ENCODE data around the gene RASL10B. TPM values are rescaled to one million over a fixed set of nuclear protein-coding genes. Genes with fewer than 3 reads are reported as not detected.

The RASL10B gene
- total RNA-seq, 1 experiment from 2014 or later, result 17.4 TPM

DNA sequence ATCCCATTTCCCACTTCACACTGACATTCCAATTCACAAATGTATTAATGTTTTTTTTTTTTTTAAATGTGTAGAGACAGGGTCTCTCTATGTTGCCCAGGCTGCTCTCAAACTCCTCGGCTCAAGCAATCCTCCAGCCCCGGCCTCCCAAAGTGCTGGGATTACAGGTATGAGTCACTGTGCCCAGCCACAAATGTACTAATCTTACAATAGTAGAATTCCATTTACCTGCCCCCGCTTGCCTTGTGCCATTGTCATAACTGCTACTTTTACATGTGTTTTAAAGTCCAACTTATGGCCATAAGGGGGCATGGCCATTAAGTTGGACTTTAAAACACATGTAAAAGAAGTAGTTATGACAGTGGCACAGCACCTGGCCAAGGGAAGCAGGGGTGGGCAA, 59.4 kb downstream of the RASL10B start (continued):
- TF ChIP-seq ATF3 (CRISPR knock-in tag; conservative IDR thresholded peaks at IDR 0.05), result no peak
- no peak for TF ChIP-seq PREB (CRISPR knock-in tag; IDR thresholded peaks at IDR 0.05; ENCODE audit: borderline replicate concordance)
- no peak for TF ChIP-seq SMAD3 (CRISPR knock-in tag; IDR thresholded peaks at IDR 0.05; ENCODE audit: borderline replicate concordance)
- no peak for TF ChIP-seq CTCF (IDR thresholded peaks at IDR 0.05)
- no peak for TF ChIP-seq NFATC4 (CRISPR knock-in tag; IDR thresholded peaks at IDR 0.05)
- no peak for TF ChIP-seq EMX1 (CRISPR knock-in tag; IDR thresholded peaks at IDR 0.05)
- no peak for TF ChIP-seq ESRRA (CRISPR knock-in tag; IDR thresholded peaks at IDR 0.05; ENCODE audit: borderline replicate concordance)
- no peak for TF ChIP-seq SP1 (CRISPR knock-in tag; conservative IDR thresholded peaks at IDR 0.05)
- TF ChIP-seq ZNF425 (CRISPR knock-in tag; conservative IDR thresholded peaks at IDR 0.05), result no peak
- no peak for TF ChIP-seq ZNF317 (CRISPR knock-in tag; IDR thresholded peaks at IDR 0.05; ENCODE audit: borderline replicate concordance, low read depth)
- no peak for TF ChIP-seq CBFB (CRISPR knock-in tag; IDR thresholded peaks at IDR 0.05; ENCODE audit: low read depth)
- TF ChIP-seq MYBL2 (CRISPR knock-in tag; IDR thresholded peaks at IDR 0.05), result no peak
- TF ChIP-seq, protein P1, sequence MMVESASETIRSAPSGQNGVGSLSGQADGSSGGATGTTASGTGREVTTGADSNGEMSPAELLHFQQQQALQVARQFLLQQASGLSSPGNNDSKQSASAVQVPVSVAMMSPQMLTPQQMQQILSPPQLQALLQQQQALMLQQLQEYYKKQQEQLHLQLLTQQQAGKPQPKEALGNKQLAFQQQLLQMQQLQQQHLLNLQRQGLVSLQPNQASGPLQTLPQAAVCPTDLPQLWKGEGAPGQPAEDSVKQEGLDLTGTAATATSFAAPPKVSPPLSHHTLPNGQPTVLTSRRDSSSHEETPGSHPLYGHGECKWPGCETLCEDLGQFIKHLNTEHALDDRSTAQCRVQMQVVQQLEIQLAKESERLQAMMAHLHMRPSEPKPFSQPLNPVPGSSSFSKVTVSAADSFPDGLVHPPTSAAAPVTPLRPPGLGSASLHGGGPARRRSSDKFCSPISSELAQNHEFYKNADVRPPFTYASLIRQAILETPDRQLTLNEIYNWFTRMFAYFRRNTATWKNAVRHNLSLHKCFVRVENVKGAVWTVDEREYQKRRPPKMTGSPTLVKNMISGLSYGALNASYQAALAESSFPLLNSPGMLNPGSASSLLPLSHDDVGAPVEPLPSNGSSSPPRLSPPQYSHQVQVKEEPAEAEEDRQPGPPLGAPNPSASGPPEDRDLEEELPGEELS (CRISPR knock-in tag; IDR thresholded peaks at IDR 0.05), result no peak
- no peak for TF ChIP-seq JAZF1 (CRISPR knock-in tag; IDR thresholded peaks at IDR 0.05)
- no peak for TF ChIP-seq IRF2 (CRISPR knock-in tag; IDR thresholded peaks at IDR 0.05; ENCODE audit: borderline replicate concordance, low read depth)

- no peak for ATAC-seq
- TF ChIP-seq ATF6 (CRISPR knock-in tag; IDR thresholded peaks at IDR 0.05), result no peak
- peaks cover 54% of the 10 kb centered on the region for H3K27me3 Mint-ChIP-seq (ENCODE audit: low read depth)
- H3K27ac Mint-ChIP-seq, result no peak overlapping the region
- H3K9me3 Mint-ChIP-seq, result no peaks in the 10 kb centered on the region
- no peak overlapping the region for H3K4me3 Mint-ChIP-seq
- POLR2A ChIA-PET, result no interaction called here
- no peaks in the 10 kb centered on the region for H3K36me3 Mint-ChIP-seq
- peaks cover 10% of the 10 kb centered on the region for H3K4me1 Mint-ChIP-seq
- no peak for DNase-seq (ENCODE audit: low spot score)
- CTCF ChIA-PET, result interaction anchor here (1.5 to 1.7 kb wide), 2 partner anchors 13 to 28 kb away, joined by 3 to 13 read pairs; no protein-coding TSS in a partner anchor
Observed at GRCh38 chr17:35791681-35792350, 60.4 kb downstream of the RASL10B start.

Other genes starting within 250 kb of the RASL10B start
- 0.07 to 0.16 TPM (median 0.13 TPM) in 3 replicates for gene SLFN12L, start 194.0 kb upstream of the RASL10B start, total RNA-seq (2021)
- not detected in 3 replicates for gene SLFN14, start 170.8 kb upstream of the RASL10B start, total RNA-seq (2021)
- 4.7 to 6.5 TPM (median 5.2 TPM) in 3 replicates for gene PEX12, start 153.1 kb upstream of the RASL10B start, total RNA-seq (2021)
- 195 to 212 TPM (median 201 TPM) in 3 replicates for gene AP2B1, start 144.3 kb upstream of the RASL10B start, total RNA-seq (2021)
- gene GAS2L2, start 21.6 kb downstream of the RASL10B start, total RNA-seq (2021), result 0.07 to 0.30 TPM (median 0.15 TPM) in 3 replicates
- 0.30 to 0.89 TPM (median 0.35 TPM) in 3 replicates for gene C17orf50, start 29.2 kb downstream of the RASL10B start, total RNA-seq (2021)
- gene MMP28, start 64.0 kb downstream of the RASL10B start, total RNA-seq (2021), result 0.22 TPM in 1 of 3 replicates, not detected in the others
- 273 to 322 TPM (median 316 TPM) in 3 replicates for gene TAF15, start 77.8 kb downstream of the RASL10B start, total RNA-seq (2021)
- gene HEATR9, start 137.3 kb downstream of the RASL10B start, total RNA-seq (2021), result not detected in 3 replicates
- gene CCL5, start 148.7 kb downstream of the RASL10B start, total RNA-seq (2021), result 0.17 to 0.37 TPM (median 0.27 TPM) in 3 replicates
- 4.7 to 6.4 TPM (median 5.2 TPM) in 3 replicates for gene RDM1, start 199.1 kb downstream of the RASL10B start, total RNA-seq (2021)
- gene LYZL6, start 212.1 kb downstream of the RASL10B start, total RNA-seq (2021), result not detected in 3 replicates
- not detected in 3 replicates for gene CCL16, start 249.9 kb downstream of the RASL10B start, total RNA-seq (2021)